Caco-2 (cell line): ENCODE measurements around the gene ABHD8. TPM values are rescaled to one million over a fixed set of nuclear protein-coding genes. Genes with fewer than 3 reads are reported as not detected.
A peak's percentile ranks its signal among the peaks of the same experiment; 100 is the strongest.

Experiments used
- BruUV-seq: library from RNA; stranded (reverse); fragments of 400-500 nt; replicated peaks from 2 replicates; lab custom pipeline; 2021; lab: Mats Ljungman, UMichigan
- CTCF ChIA-PET: fragments of 300-600 bp; sonication (Branson Sonifier 250); formaldehyde crosslinking; loops from one replicate; lab custom pipeline; 2022; ENCODE audit warnings: antibody characterized with exemption; lab: Charles Lee
- POLR2A ChIA-PET: fragments of 300-600 bp; sonication (Branson Sonifier 250); formaldehyde crosslinking; loops from one replicate; lab custom pipeline; 2022; ENCODE audit warnings: antibody characterized with exemption; lab: Charles Lee
- DNase-seq, 2 experiments: peaks; one replicate each; pipeline versions ENCODE4 v3.0.0 to v3.0.0-alpha.2; 2020 to 2022
- H3K27me3 ChIP-seq: replicated peaks from 2 replicates; pipeline ENCODE4 v1.6.0; 2011; ENCODE audit warnings: low read length; ENCODE audit not compliant: control insufficient read depth, insufficient read depth
- H3K36me3 ChIP-seq: 2 replicates; pipeline ENCODE4 v1.5.1; 2011; ENCODE audit warnings: low read length; ENCODE audit not compliant: control insufficient read depth, insufficient read depth
- H3K4me1 ChIP-seq: fragments of 250-450 bp; sonication (Bioruptor Pico); 2 replicates; pipeline ENCODE4 v1.5.1; 2020; ENCODE audit warnings: mild to moderate bottlenecking
- H3K4me3 ChIP-seq: 2 replicates; pipeline ENCODE4 v1.5.1; 2011; ENCODE audit warnings: low read depth, mild to moderate bottlenecking, control low read depth, low read length
- H3K9me3 ChIP-seq: fragments of 250-450 bp; sonication (Bioruptor Pico); 2 replicates; pipeline ENCODE4 v1.5.1; 2020; ENCODE audit warnings: mild to moderate bottlenecking, moderate library complexity
- H3K27ac Mint-ChIP-seq: one replicate; pipeline ENCODE4 v1.8.0; 2022; ENCODE audit warnings: mixed read lengths; ENCODE audit not compliant: unreplicated experiment
- H3K27me3 Mint-ChIP-seq: one replicate; pipeline ENCODE4 v1.8.0; 2022; ENCODE audit warnings: mixed read lengths; ENCODE audit not compliant: insufficient read depth, unreplicated experiment
- H3K36me3 Mint-ChIP-seq: one replicate; pipeline ENCODE4 v1.8.0; 2022; ENCODE audit warnings: mild to moderate bottlenecking, mixed read lengths; ENCODE audit not compliant: insufficient read depth, unreplicated experiment
- H3K4me1 Mint-ChIP-seq: one replicate; pipeline ENCODE4 v1.8.0; 2022; ENCODE audit warnings: low read depth, mixed read lengths; ENCODE audit not compliant: unreplicated experiment
- H3K4me3 Mint-ChIP-seq: one replicate; pipeline ENCODE4 v1.8.0; 2022; ENCODE audit warnings: mild to moderate bottlenecking, moderate library complexity, mixed read lengths; ENCODE audit not compliant: unreplicated experiment
- H3K9me3 Mint-ChIP-seq: one replicate; pipeline ENCODE4 v1.8.0; 2022; ENCODE audit warnings: mixed read lengths; ENCODE audit not compliant: unreplicated experiment
- CTCF ChIP-seq, 2 experiments: fragments of 200-600 bp in 1 of 2; IDR thresholded peaks; 1 replicate in 1 of 2; 2 replicates in 1 of 2; pipeline versions ENCODE4 v1.5.1 to v1.8.0; 2011 to 2022; ENCODE audit warnings: antibody characterized with exemption in 1 of 2, control low read depth in 1 of 2, inconsistent platforms in 1 of 2, low read depth in 1 of 2, low read length in 1 of 2, mild to moderate bottlenecking in 1 of 2, moderate library complexity in 1 of 2; ENCODE audit not compliant: insufficient read depth in 1 of 2, severe bottlenecking in 1 of 2, unreplicated experiment in 1 of 2
- intact Hi-C: fragments of 100-400 bp; cut with micrococcal nuclease; formaldehyde crosslinking; loops from one replicate; pipeline ENCODE4 v1.10.0; 2022; ENCODE audit not compliant: unreplicated experiment
- total RNA-seq: library from RNA; stranded (reverse); gene quantifications from 2 replicates; pipeline ENCODE4 v1.2.3, GENCODE V29; 2022

The ABHD8 gene
- total RNA-seq, 1 experiment from 2014 or later = 11.3 TPM

GRCh38 chr19:17320435-17320834 lies 17.2 kb upstream of the ABHD8 start:
- BruUV-seq = no TSS peak
- H3K27ac Mint-ChIP-seq = no peak overlapping the region
- H3K4me1 Mint-ChIP-seq = no peaks in the 10 kb centered on the region
- intact Hi-C loops = no loop called here
- peaks cover 52% of the 10 kb centered on the region for H3K36me3 Mint-ChIP-seq
- no peaks in the 10 kb centered on the region for H3K9me3 ChIP-seq
- no peaks in the 10 kb centered on the region for H3K27me3 Mint-ChIP-seq
- no peaks in the 10 kb centered on the region for H3K27me3 ChIP-seq
- no peak overlapping the region for H3K4me3 Mint-ChIP-seq
- no peaks in the 10 kb centered on the region for H3K9me3 Mint-ChIP-seq
- H3K4me1 ChIP-seq = no peaks in the 10 kb centered on the region
- TF ChIP-seq CTCF (IDR thresholded peaks at IDR 0.05; ENCODE audit: insufficient read depth in 1 of 2, low read depth in 1 of 2, low read length in 1 of 2, severe bottlenecking in 1 of 2, unreplicated experiment in 1 of 2) = no peak
- CTCF ChIA-PET = no interaction called here
- POLR2A ChIA-PET = interaction anchor here (1.6 kb wide), 1 partner anchor 11 kb away, joined by 4 read pairs; the partner anchor contains the start of gene DDA1
- DNase-seq = no peak
- peaks cover 1% of the 10 kb centered on the region for H3K36me3 ChIP-seq
- H3K4me3 ChIP-seq = no peak overlapping the region

GRCh38 chr19:17319473-17320238 lies 16.4 kb upstream of the ABHD8 start:
- no peak for DNase-seq
- ChIA-PET POLR2A (no interaction called here), CTCF (no interaction called here)
- H3K4me3 Mint-ChIP-seq = no peak overlapping the region
- H3K36me3 ChIP-seq = peaks cover 2% of the 10 kb centered on the region; the same call in 1 of the 2 replicates
- no peaks in the 10 kb centered on the region for H3K27me3 ChIP-seq
- no peak for TF ChIP-seq CTCF (IDR thresholded peaks at IDR 0.05; ENCODE audit: insufficient read depth in 1 of 2, low read depth in 1 of 2, low read length in 1 of 2, severe bottlenecking in 1 of 2, unreplicated experiment in 1 of 2)
- H3K9me3 ChIP-seq = no peaks in the 10 kb centered on the region
- H3K27ac Mint-ChIP-seq = no peak overlapping the region
- intact Hi-C loops = no loop called here
- no peaks in the 10 kb centered on the region for H3K9me3 Mint-ChIP-seq
- BruUV-seq = TSS peak; percentile 81
- no peaks in the 10 kb centered on the region for H3K4me1 ChIP-seq
- H3K27me3 Mint-ChIP-seq = no peaks in the 10 kb centered on the region
- H3K4me3 ChIP-seq = no peak overlapping the region
- no peaks in the 10 kb centered on the region for H3K4me1 Mint-ChIP-seq
- H3K36me3 Mint-ChIP-seq = peaks cover 56% of the 10 kb centered on the region

- H3K9me3 Mint-ChIP-seq = no peaks in the 10 kb centered on the region
- TF ChIP-seq CTCF (IDR thresholded peaks at IDR 0.05; ENCODE audit: insufficient read depth in 1 of 2, low read depth in 1 of 2, low read length in 1 of 2, severe bottlenecking in 1 of 2, unreplicated experiment in 1 of 2) = no peak
- H3K4me3 ChIP-seq = no peak overlapping the region
- no TSS peak for BruUV-seq
- ChIA-PET POLR2A (no interaction called here), CTCF (no interaction called here)
- H3K36me3 Mint-ChIP-seq = peaks cover 62% of the 10 kb centered on the region
- intact Hi-C loops = no loop called here
- H3K27me3 ChIP-seq = no peaks in the 10 kb centered on the region
- H3K4me1 ChIP-seq = no peaks in the 10 kb centered on the region
- H3K27me3 Mint-ChIP-seq = no peaks in the 10 kb centered on the region
- H3K4me1 Mint-ChIP-seq = no peaks in the 10 kb centered on the region
- no peak overlapping the region for H3K27ac Mint-ChIP-seq
- no peak for DNase-seq
- H3K36me3 ChIP-seq = peaks cover 3% of the 10 kb centered on the region; the same call in 1 of the 2 replicates
- no peaks in the 10 kb centered on the region for H3K9me3 ChIP-seq
- H3K4me3 Mint-ChIP-seq = no peak overlapping the region
These were observed 15.7 kb upstream of the ABHD8 start for GRCh38 chr19:17318966-17319365.
